ENCODE data around the gene PCDHB5.
"Not testable (repeated sequence)": the region's sequence is repeated elsewhere in the genome, so short reads cannot be mapped to it uniquely, and the experiment has no call there.

PCDHB5 gene

DNA sequence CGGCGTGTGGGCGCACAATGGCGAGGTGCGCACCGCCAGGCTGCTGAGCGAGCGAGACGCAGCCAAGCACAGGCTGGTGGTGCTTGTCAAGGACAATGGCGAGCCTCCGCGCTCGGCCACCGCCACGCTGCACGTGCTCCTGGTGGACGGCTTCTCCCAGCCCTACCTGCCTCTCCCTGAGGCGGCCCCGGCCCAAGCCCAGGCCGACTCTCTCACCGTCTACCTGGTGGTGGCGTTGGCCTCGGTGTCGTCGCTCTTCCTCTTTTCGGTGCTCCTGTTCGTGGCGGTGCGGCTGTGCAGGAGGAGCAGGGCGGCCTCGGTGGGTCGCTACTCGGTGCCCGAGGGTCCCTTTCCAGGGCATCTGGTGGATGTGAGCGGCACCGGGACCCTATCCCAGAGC lies 17.1 kb downstream of the PCDHB5 start:
- DNase-seq: not testable (repeated sequence)

GRCh38 chr5:141155540-141156374 lies 20.8 kb downstream of the PCDHB5 start:
- DNase-seq: no peak

DNA sequence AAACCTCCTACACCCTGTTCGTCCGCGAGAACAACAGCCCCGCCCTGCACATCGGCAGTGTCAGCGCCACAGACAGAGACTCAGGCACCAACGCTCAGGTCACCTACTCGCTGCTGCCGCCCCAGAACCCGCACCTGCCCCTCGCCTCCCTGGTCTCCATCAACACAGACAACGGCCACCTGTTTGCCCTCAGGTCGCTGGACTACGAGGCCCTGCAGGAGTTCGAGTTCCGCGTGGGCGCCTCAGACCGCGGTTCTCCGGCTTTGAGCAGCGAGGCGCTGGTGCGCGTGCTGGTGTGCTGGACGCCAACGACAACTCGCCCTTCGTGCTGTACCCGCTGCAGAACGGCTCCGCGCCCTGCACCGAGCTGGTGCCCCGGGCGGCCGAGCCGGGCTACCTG lies 22.4 kb downstream of the PCDHB5 start:
- not testable (repeated sequence) for DNase-seq

DNA sequence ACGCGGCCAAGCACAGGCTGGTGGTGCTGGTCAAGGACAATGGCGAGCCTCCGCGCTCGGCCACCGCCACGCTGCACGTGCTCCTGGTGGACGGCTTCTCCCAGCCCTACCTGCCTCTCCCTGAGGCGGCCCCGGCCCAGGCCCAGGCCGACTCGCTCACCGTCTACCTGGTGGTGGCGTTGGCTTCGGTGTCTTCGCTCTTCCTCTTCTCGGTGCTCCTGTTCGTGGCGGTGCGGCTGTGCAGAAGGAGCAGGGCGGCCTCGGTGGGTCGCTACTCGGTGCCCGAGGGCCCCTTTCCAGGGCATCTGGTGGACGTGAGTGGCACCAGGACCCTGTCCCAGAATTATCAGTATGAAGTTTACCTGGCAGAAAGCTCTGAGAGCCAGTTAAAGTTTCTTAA lies 22.9 kb downstream of the PCDHB5 start:
- not testable (repeated sequence) for DNase-seq

GRCh38 chr5:141172381-141173204 lies 37.6 kb downstream of the PCDHB5 start, which contains the start of gene PCDHB7:
TSS of gene PCDHB7 (plus strand) at chr5:141172644. CDS start at chr5:141172836, 192 bp downstream.
- peak; percentile 11 for DNase-seq

- not testable (repeated sequence) for DNase-seq
Observed at GRCh38 chr5:141174291-141175104, 39.5 kb downstream of the PCDHB5 start.

DNA sequence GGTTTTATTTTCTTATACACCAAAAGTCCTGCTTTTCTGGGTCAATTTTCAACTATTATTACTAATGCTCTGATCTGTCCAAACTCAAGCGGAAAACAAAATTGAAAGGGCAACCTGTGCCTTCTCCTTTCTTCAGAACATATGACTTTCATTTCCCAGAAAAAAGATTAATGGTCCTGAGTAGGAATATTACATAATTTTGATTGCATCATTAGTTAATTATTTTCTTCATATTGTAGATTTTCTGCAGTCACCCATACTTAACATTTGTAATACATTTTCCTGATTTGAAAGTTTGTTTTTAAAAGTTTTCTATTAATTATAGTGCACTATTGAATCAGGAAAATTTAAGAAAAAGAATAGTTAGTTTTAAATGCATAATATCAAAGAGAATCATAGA lies 40.9 kb downstream of the PCDHB5 start:
- DNase-seq: no peak

DNA sequence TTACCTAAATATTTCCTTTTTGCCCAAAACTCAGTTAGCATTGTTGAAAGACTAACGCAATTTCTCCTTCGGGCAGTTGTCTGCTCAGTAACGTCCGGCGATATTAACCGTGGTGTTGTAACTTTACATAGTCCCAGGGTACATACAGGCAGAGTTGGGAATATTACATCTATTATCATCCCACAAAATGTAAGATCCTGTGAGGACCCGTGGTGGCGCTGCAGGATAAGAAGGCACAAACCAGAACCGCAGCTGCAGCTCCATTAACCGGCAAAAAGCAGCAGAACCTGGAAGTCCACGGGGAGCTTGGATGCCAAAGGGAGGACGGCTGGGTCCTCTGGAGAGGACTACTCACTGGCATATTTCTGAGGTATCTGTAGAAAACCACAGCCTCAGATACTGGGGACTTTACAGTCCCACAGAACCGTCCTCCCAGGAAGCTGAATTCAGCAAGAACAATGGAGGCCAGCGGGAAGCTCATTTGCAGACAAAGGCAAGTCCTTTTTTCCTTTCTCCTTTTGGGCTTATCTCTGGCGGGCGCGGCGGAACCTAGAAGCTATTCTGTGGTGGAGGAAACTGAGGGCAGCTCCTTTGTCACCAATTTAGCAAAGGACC lies 42.7 kb downstream of the PCDHB5 start, which contains the start of gene PCDHB8:
TSS of gene PCDHB8 (plus strand) at position 214 of the 615 bp plus-strand sequence. CDS start at position 459, 245 bp downstream.
- DNase-seq: not testable (repeated sequence)

DNA sequence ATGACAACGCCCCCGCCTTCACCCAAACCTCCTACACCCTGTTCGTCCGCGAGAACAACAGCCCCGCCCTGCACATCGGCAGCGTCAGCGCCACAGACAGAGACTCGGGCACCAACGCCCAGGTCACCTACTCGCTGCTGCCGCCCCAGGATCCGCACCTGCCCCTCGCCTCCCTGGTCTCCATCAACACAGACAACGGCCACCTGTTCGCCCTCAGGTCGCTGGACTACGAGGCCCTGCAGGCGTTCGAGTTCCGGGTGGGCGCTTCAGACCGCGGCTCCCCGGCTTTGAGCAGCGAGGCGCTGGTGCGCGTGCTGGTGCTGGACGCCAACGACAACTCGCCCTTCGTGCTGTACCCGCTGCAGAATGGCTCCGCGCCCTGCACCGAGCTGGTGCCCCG lies 44.4 kb downstream of the PCDHB5 start:
- DNase-seq: not testable (repeated sequence)

- DNase-seq: not testable (repeated sequence)
Observed at GRCh38 chr5:141179876-141180275, 44.9 kb downstream of the PCDHB5 start.

GRCh38 chr5:141180313-141180712 lies 45.3 kb downstream of the PCDHB5 start:
- DNase-seq: no peak

- DNase-seq: no peak
Observed at GRCh38 chr5:141182248-141182647, 47.2 kb downstream of the PCDHB5 start, which contains the start of gene PCDHB16. TSS of gene PCDHB16 (plus strand) at chr5:141182387. CDS start at chr5:141182560, 173 bp downstream.

- not testable (repeated sequence) for DNase-seq
Observed at GRCh38 chr5:141184117-141184855, 49.3 kb downstream of the PCDHB5 start.

GRCh38 chr5:141186897-141187512 lies 52.0 kb downstream of the PCDHB5 start, which contains the start of gene PCDHB9:
TSS of gene PCDHB9 (plus strand) at chr5:141187161. CDS start at chr5:141187319, 158 bp downstream.
- peak; percentile 35 for DNase-seq

All from T-helper 9 cell (primary cell).